ENCODE data around the gene KDM7A.

DNA sequence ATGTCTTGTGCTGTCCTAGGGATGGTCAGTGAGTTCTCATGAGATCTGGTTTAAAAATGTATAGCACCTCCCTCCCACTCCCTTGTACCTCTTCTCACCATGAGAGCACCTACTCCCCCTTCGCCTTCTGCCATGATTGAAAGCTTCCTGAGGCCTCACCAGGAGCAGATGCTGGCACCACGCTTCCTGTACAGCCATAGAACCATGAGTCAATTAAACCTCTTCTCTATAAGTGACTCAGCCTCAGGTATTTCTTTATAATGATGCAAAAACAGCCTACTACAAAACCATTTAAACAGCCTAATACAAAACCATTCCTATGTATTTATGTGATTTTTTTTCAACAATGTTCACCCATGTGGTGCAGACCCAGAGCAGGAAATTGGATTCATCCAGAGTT is 32.0 kb downstream of the KDM7A start:
- TF ChIP-seq CTCF (IDR thresholded peaks at IDR 0.05) (no peak), POLR2A (IDR thresholded peaks at IDR 0.05) (no peak)
